H1 (cell line): Measurements from ENCODE around the gene OR13C9. TPM values are rescaled to one million over a fixed set of nuclear protein-coding genes. Genes with fewer than 3 reads are reported as not detected.

ENCODE experiments used
- CTCF ChIA-PET: fragments of 300-600 bp; sonication (Branson Sonifier 250); formaldehyde crosslinking; loops from one replicate; lab custom pipeline; 2021; ENCODE audit not compliant: partially characterized antibody; lab: Charles Lee
- POLR2A ChIA-PET: fragments of 300-600 bp; sonication (Branson Sonifier 250); formaldehyde crosslinking; loops from one replicate; lab custom pipeline; 2021; ENCODE audit warnings: inconsistent platforms; ENCODE audit not compliant: partially characterized antibody; lab: Charles Lee
- DNase-seq, 2 experiments: peaks; one replicate each; pipeline versions ENCODE4 v3.0.0 to v3.0.0-alpha.2; 2010 to 2022; ENCODE audit warnings: low spot score in 2 of 2, low read depth in 1 of 2, mixed read lengths in 1 of 2
- FAIRE-seq: peaks from 2 replicates; lab custom pipeline; 2011; peaks lifted over from hg19 to GRCh38; lab: Jason Lieb, UNC
- H2AFZ ChIP-seq: 2 replicates; pipeline ENCODE4 v1.8.1; 2012; ENCODE audit warnings: low read length, inconsistent platforms
- H2AK5ac ChIP-seq: 2 replicates; pipeline ENCODE4 v1.6.1; 2013; ENCODE audit warnings: low read depth, low read length
- H2BK120ac ChIP-seq: replicated peaks from 2 replicates; pipeline ENCODE3; 2013; ENCODE audit warnings: low read depth, low read length, inconsistent platforms
- H2BK12ac ChIP-seq: 2 replicates; pipeline ENCODE4 v1.6.1; 2013; ENCODE audit warnings: low read depth, low read length
- H2BK15ac ChIP-seq: 2 replicates; pipeline ENCODE4 v1.6.1; 2013; ENCODE audit warnings: low read length
- H2BK20ac ChIP-seq: 2 replicates; pipeline ENCODE4 v1.6.1; 2013; ENCODE audit warnings: low read length
- H2BK5ac ChIP-seq: 2 replicates; pipeline ENCODE4 v1.6.1; 2013; ENCODE audit warnings: low read depth, low read length
- H3K14ac ChIP-seq: 2 replicates; pipeline ENCODE4 v1.6.1; 2013; ENCODE audit warnings: inconsistent platforms; ENCODE audit not compliant: insufficient read length
- H3K18ac ChIP-seq: 2 replicates; pipeline ENCODE4 v1.6.1; 2013; ENCODE audit warnings: low read length; ENCODE audit errors: extremely low read depth
- H3K23ac ChIP-seq: 2 replicates; pipeline ENCODE4 v1.6.1; 2013; ENCODE audit warnings: inconsistent platforms; ENCODE audit not compliant: insufficient read length
- H3K23me2 ChIP-seq: 2 replicates; pipeline ENCODE4 v1.6.1; 2013; ENCODE audit warnings: low read depth, low read length
- H3K27ac ChIP-seq: 2 replicates; pipeline ENCODE4 v1.6.1; 2011; ENCODE audit warnings: low read depth, low read length, inconsistent platforms
- H3K27me3 ChIP-seq, 4 experiments: replicated peaks in 1 of 4; 1 replicate in 1 of 4; 2 replicates in 3 of 4; pipeline versions ENCODE4 v1.6.1 to v1.8.1; 2011 to 2013; ENCODE audit warnings: low read length in 3 of 4, mild to moderate bottlenecking in 3 of 4, inconsistent platforms in 2 of 4, mixed read lengths in 2 of 4, moderate library complexity in 1 of 4; ENCODE audit not compliant: control insufficient read depth in 3 of 4, insufficient read depth in 3 of 4; ENCODE audit errors: extremely low read depth in 1 of 4
- H3K36me3 ChIP-seq, 4 experiments: 2 replicates each; pipeline versions ENCODE4 v1.6.1 to v1.8.1; 2011 to 2013; ENCODE audit warnings: mild to moderate bottlenecking in 4 of 4, low read length in 3 of 4, moderate library complexity in 2 of 4, control low read depth in 1 of 4, inconsistent platforms in 1 of 4; ENCODE audit not compliant: insufficient read depth in 4 of 4, control insufficient read depth in 2 of 4
- H3K4ac ChIP-seq: replicated peaks from 2 replicates; pipeline ENCODE3; 2013; ENCODE audit warnings: low read length, low read depth, mixed read lengths, inconsistent platforms; ENCODE audit not compliant: insufficient read length
- H3K4me1 ChIP-seq, 4 experiments: replicated peaks in 1 of 4; 1 replicate in 1 of 4; 2 replicates in 3 of 4; pipeline versions ENCODE4 v1.6.1 to v1.8.1; 2011 to 2013; ENCODE audit warnings: low read length in 3 of 4, inconsistent platforms in 2 of 4, mixed read lengths in 1 of 4; ENCODE audit not compliant: insufficient read depth in 4 of 4, control insufficient read depth in 3 of 4
- H3K4me2 ChIP-seq, 2 experiments: 2 replicates each; pipeline versions ENCODE4 v1.6.1 to v1.8.1; 2011 to 2013; ENCODE audit warnings: low read depth in 2 of 2, low read length in 2 of 2, control low read depth in 1 of 2, inconsistent platforms in 1 of 2, mild to moderate bottlenecking in 1 of 2; ENCODE audit not compliant: insufficient read depth in 1 of 2
- H3K4me3 ChIP-seq, 4 experiments: fragments of 200-600, 300-600 bp in 1 of 4; sonication (generic), shearing (Covaris generic), sonication (Bioruptor Twin) in 1 of 4; 2 replicates each; pipeline versions ENCODE4 v1.5.1 to v1.8.1; 2011 to 2016; ENCODE audit warnings: low read length in 4 of 4, low read depth in 3 of 4, control low read depth in 2 of 4, inconsistent platforms in 2 of 4, mild to moderate bottlenecking in 2 of 4, mixed read lengths in 1 of 4, moderate library complexity in 1 of 4; ENCODE audit not compliant: insufficient read depth in 2 of 4; ENCODE audit errors: extremely low read depth in 1 of 4
- H3K56ac ChIP-seq: replicated peaks from 2 replicates; pipeline ENCODE3; 2013; ENCODE audit warnings: low read depth, mild to moderate bottlenecking, mixed read lengths, low read length, inconsistent platforms; ENCODE audit not compliant: insufficient read length
- H3K79me1 ChIP-seq: 2 replicates; pipeline ENCODE4 v1.6.1; 2013; ENCODE audit warnings: low read depth, low read length, control low read depth
- H3K79me2 ChIP-seq, 2 experiments: 2 replicates each; pipeline versions ENCODE4 v1.6.1 to v1.8.1; 2012 to 2013; ENCODE audit warnings: low read length in 2 of 2, mild to moderate bottlenecking in 2 of 2, inconsistent platforms in 1 of 2; ENCODE audit not compliant: insufficient read depth in 2 of 2, control insufficient read depth in 1 of 2
- H3K9ac ChIP-seq, 4 experiments: replicated peaks in 1 of 4; 1 replicate in 1 of 4; 2 replicates in 3 of 4; pipeline versions ENCODE4 v1.6.1 to v1.8.1; 2011 to 2013; ENCODE audit warnings: low read depth in 3 of 4, low read length in 3 of 4, control low read depth in 2 of 4, mild to moderate bottlenecking in 2 of 4, moderate library complexity in 2 of 4, inconsistent platforms in 1 of 4; ENCODE audit errors: extremely low read depth in 1 of 4
- H3K9me3 ChIP-seq, 2 experiments: 2 replicates each; pipeline versions ENCODE4 v1.6.1 to v1.8.1; 2012 to 2013; ENCODE audit warnings: mild to moderate bottlenecking in 2 of 2, moderate library complexity in 2 of 2, control low read depth in 1 of 2, inconsistent platforms in 1 of 2, low read depth in 1 of 2, low read length in 1 of 2, mixed read lengths in 1 of 2; ENCODE audit not compliant: insufficient read depth in 2 of 2
- H4K20me1 ChIP-seq, 2 experiments: replicated peaks in 1 of 2; 2 replicates each; pipeline versions ENCODE3 to v1.8.1; 2011 to 2013; ENCODE audit warnings: inconsistent platforms in 2 of 2, low read length in 2 of 2, mild to moderate bottlenecking in 1 of 2; ENCODE audit not compliant: insufficient read depth in 2 of 2, control insufficient read depth in 1 of 2
- H4K5ac ChIP-seq: 2 replicates; pipeline ENCODE4 v1.6.1; 2013; ENCODE audit warnings: low read length, low read depth, mixed read lengths, inconsistent platforms; ENCODE audit not compliant: insufficient read length
- H4K8ac ChIP-seq: 2 replicates; pipeline ENCODE4 v1.8.0; 2013; ENCODE audit warnings: mild to moderate bottlenecking, moderate library complexity, low read length, inconsistent platforms; ENCODE audit not compliant: insufficient read depth; ENCODE audit errors: extremely low read depth
- H4K91ac ChIP-seq: replicated peaks from 2 replicates; pipeline ENCODE3; 2013; ENCODE audit warnings: low read length, mixed read lengths, inconsistent platforms; ENCODE audit not compliant: insufficient read length
- CTCF ChIP-seq, 3 experiments: IDR thresholded peaks; 1 replicate in 2 of 3; 2 replicates in 1 of 3; pipeline versions ENCODE4 v1.5.1 to v1.6.1; 2011; ENCODE audit warnings: low read length in 3 of 3, mild to moderate bottlenecking in 3 of 3, inconsistent platforms in 2 of 3, low read depth in 1 of 3, moderate library complexity in 1 of 3; ENCODE audit not compliant: insufficient read depth in 1 of 3; ENCODE audit errors: control extremely low read depth in 1 of 3
- EZH2 ChIP-seq: fragments of 200-600 bp; sonication (generic); IDR thresholded peaks from 2 replicates; pipeline ENCODE4 v1.7.1; 2012; ENCODE audit warnings: low read depth, mild to moderate bottlenecking, moderate library complexity, low read length, inconsistent platforms; ENCODE audit not compliant: severe bottlenecking
- KDM5A ChIP-seq: fragments of 200-600 bp; IDR thresholded peaks from 2 replicates; pipeline ENCODE4 v1.7.1; 2012; ENCODE audit warnings: mild to moderate bottlenecking, low read length, inconsistent platforms, mixed read lengths
- RNF2 ChIP-seq: fragments of 200-900, 300-1000 bp; sonication (generic); IDR thresholded peaks from 2 replicates; pipeline ENCODE4 v1.7.1; 2016; ENCODE audit warnings: borderline replicate concordance, low read depth, mild to moderate bottlenecking, antibody characterized with exemption, low read length; ENCODE audit not compliant: poor library complexity, severe bottlenecking; ENCODE audit errors: missing control alignments
- SIRT6 ChIP-seq: IDR thresholded peaks from one replicate; pipeline ENCODE4 v1.7.1; 2012; ENCODE audit warnings: low read length, inconsistent platforms
- TCF12 ChIP-seq: IDR thresholded peaks from 2 replicates; pipeline ENCODE4 v1.6.1; 2011; ENCODE audit warnings: low read depth, mild to moderate bottlenecking, low read length
- TEAD4 ChIP-seq: IDR thresholded peaks from 2 replicates; pipeline ENCODE4 v1.6.1; 2012; ENCODE audit warnings: low read depth, low read length, inconsistent platforms, mixed read lengths
- polyA plus RNA-seq, 7 experiments: library from polyadenylated mRNA; depleted of rRNA in 3 of 7; stranded (reverse) in 5 of 7; unstranded in 2 of 7; fragments of >200 nt in 5 of 7; fragments of 200-250 nt in 2 of 7; gene quantifications; 1 replicate in 5 of 7; 2 replicates in 1 of 7; 4 replicates in 1 of 7; pipeline versions ENCODE4 v1.2.1 to v1.2.3, GENCODE V29; 2011 to 2013; ENCODE audit warnings: missing spikeins in 2 of 7, mixed read lengths in 2 of 7
- total RNA-seq: library from RNA; stranded (reverse); fragmentation: NEBNext Ultra II Directional; extraction: Animal tissue kit (Norgen Biotek cat#: 25700); gene quantifications from 2 replicates; pipeline ENCODE4 v1.2.1, GENCODE V29; 2021

Gene OR13C9
- total and polyA plus RNA-seq, 2 of the 8 experiments (the other 6 are each of a cell fraction or from before 2014, with no cell fraction given), result not detected

GRCh38 chr9:104617418-104617817, 586 bp downstream of the OR13C9 start:
- H2BK20ac ChIP-seq, result no peak overlapping the region
- H3K4me2 ChIP-seq, result no peak overlapping the region

More at GRCh38 chr9:104617418-104617817, 586 bp downstream of the OR13C9 start:
- Histone ChIP-seq H2BK12ac (no peak overlapping the region), H3K79me1 (no peaks in the 10 kb centered on the region), H2AK5ac (no peak overlapping the region), H4K20me1 (no peaks in the 10 kb centered on the region), H4K8ac (no peak overlapping the region), H3K4ac (no peak overlapping the region), H3K9me3 (no peaks in the 10 kb centered on the region), H3K23ac (no peak overlapping the region), H2BK15ac (no peak overlapping the region), H3K56ac (no peak overlapping the region), H2BK120ac (no peak overlapping the region), H4K5ac (no peak overlapping the region), H4K91ac (no peak overlapping the region), H3K79me2 (no peaks in the 10 kb centered on the region), H3K27ac (no peak overlapping the region), H3K4me3 (no peak overlapping the region), H3K23me2 (no peaks in the 10 kb centered on the region; the same call in 1 of the 2 replicates), H3K27me3 (no peaks in the 10 kb centered on the region), H2BK5ac (no peak overlapping the region), H3K4me1 (no peaks in the 10 kb centered on the region), H3K9ac (no peak overlapping the region), H3K14ac (no peak overlapping the region), H3K18ac (no peak overlapping the region), H3K36me3 (no peaks in the 10 kb centered on the region), H2AFZ (no peak overlapping the region)
- TF ChIP-seq TEAD4 (no peak), SIRT6 (no peak), CTCF (IDR thresholded peaks at IDR 0.05; ENCODE audit: control extremely low read depth in 1 of 3, insufficient read depth in 1 of 3, low read depth in 1 of 3, low read length in 3 of 3) (no peak), TCF12 (no peak), EZH2 (no peak), KDM5A (no peak), RNF2 (no peak)
- DNase-seq (no peak), FAIRE-seq (no peak)
- CTCF ChIA-PET, result no interaction called here
- POLR2A ChIA-PET, result no interaction called here
